GM19193 (cell line): ENCODE data around the gene PRELID2.

Source experiments
- POLR2A ChIP-seq: IDR thresholded peaks from 4 replicates; pipeline ENCODE4 v1.6.1; 2011; ENCODE audit not compliant: insufficient read depth, insufficient read length; ENCODE audit errors: extremely low read depth

The PRELID2 gene

GRCh38 chr5:145778144-145778900 is 56.8 kb downstream of the PRELID2 start:
- TF ChIP-seq POLR2A = no peak

DNA sequence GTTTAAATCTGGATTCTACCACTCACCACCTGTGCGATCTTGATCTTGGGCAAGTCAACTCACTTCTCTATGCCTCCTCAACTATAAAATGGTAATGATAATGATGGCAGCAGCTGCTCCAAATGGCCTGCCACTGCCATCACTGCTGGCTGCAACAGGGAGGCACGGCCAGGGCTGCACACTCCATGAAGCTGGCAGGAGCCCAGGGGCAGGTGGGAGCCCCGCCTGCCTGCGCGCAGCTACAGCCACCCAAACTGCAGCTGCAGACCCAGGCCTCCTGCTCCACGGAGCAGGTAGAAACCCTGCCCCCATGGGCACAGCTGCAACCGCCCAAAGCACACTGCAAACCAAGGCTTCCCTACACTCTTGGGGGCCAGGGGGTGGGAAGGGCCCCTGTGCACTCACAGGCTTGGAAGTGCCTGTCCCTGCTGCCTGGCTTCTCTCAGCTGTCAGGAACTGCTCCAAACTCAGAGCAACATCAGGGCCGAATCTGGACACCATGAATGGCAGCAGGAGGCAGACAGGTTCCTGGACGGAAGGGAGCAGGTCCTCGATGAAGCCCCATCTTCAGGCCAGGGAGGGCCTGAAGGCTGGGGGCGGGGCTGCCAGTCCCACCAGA is 57.6 kb downstream of the PRELID2 start:
- no peak for TF ChIP-seq POLR2A

DNA sequence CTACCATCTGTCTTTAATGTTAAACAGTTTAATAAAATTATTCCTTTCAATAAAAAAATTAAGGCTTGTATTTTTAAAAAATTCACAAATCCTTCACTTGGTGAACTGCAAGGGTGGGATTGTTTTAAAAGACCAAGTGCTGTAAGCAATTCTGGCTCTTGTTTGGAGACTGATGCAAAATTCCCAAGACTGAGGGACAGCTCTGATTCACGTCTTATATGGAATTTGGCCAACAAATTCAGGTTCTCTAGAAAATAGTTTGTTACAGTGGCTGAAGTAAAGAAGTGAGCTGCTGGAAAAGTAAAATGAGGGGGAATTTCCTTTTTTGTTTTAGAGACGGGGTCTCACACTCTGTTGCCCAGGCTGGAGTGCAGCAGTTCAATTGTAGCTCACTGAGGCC is 58.3 kb downstream of the PRELID2 start:
- no peak for TF ChIP-seq POLR2A

DNA sequence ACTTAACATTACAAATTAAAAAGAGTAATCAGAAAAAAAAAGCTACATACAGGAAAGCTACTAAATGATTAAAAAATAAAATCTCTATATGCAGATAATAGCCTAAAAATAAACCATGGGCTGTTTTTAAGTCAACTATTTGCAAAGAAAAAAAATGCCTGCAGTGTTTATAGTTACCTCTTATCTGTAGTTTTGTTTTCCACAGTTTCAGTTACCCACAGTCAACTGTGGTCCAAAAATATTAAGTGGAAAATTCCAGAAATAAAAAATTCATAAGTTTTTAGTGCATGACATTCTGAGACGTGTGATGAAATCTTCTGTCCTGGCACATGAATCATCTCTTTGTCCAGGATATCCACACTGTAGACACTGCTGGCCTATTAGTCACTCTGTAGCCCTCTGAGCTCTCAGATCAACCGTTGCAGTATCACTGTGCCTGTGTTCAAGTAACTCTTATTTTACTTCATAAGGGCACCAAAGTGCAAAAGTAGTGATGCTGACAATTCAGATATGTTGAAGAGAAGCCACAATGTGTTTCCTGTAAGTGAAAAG is 59.2 kb downstream of the PRELID2 start:
- no peak for TF ChIP-seq POLR2A

DNA sequence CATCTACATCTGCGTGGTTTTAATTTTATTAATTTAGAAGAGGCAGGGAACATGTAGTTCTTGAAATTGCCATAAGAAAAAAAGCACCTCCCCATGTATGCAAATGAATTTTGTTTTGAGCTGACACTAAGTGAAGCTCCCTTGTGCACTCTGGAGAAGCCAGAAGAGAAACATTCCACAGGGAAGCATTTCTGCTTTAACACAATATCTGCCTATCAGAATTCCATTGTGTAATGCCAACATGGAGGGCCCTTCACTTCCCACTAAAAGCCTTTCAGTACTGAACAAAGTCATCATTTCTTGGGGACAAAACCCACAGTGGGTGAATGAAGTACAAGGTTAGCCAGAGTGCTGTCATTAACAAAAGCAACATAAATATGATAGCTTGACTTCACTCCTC is 59.7 kb downstream of the PRELID2 start:
- TF ChIP-seq POLR2A = no peak

GRCh38 chr5:145774442-145774841 is 60.7 kb downstream of the PRELID2 start:
- TF ChIP-seq POLR2A = no peak

DNA sequence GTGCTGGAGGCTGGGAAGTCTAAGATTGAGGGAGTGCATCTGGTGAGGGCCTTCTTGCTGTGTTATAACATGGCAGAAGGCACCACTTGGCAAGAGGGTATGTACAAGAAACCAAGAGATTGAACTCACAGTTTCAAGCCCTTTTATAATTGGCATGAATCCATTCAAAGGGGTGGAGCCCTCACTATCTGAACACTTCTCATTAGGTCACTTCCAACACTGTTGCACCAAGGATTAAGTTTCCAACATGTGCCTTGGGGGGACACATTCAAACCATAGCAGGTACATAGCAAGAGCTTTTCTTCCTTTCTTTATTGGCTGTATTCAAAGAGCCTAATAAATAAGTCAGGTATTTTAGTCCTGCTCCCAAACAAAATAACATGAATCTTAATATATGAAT is 62.7 kb downstream of the PRELID2 start:
- no peak for TF ChIP-seq POLR2A

DNA sequence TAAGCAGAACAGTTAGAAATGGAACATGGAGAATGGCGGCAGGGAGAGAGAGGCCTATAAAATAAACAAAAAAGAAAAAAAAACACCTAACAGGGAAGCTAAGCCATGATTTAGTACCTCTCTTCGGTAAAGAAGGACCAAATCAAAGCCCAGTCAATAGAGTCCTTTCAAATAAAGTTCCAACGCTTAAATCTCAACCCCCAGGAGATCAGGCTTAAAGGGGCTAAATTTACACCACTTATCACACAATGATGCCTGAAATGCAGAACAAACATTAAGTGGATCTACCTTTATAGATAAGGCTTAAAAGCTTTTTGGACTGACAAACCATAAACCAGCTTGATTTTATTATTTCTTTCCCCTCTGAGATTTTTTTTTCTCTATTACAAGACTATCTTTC is 66.3 kb downstream of the PRELID2 start:
- no peak for TF ChIP-seq POLR2A

DNA sequence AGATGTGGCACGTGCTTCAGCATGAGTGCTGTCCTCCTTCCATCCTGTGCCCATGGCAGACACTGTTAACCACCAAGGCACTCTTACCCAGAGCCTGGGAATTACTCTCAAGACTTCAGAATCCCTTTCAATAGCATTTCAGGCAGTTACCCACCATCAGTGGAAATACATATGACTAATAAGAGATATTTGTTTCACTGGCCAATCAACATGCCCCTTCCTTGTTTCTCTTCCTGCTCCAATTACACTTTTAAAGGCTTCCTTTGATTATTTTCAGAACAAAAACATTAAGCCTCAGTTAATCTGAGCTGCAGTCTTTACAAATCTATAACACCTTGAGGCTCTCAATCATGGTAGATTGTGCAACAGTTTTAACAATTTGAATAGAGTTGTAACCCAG is 70.8 kb downstream of the PRELID2 start:
- TF ChIP-seq POLR2A = no peak

- TF ChIP-seq POLR2A = no peak
Measured at GRCh38 chr5:145762833-145763232, 72.3 kb downstream of the PRELID2 start.

DNA sequence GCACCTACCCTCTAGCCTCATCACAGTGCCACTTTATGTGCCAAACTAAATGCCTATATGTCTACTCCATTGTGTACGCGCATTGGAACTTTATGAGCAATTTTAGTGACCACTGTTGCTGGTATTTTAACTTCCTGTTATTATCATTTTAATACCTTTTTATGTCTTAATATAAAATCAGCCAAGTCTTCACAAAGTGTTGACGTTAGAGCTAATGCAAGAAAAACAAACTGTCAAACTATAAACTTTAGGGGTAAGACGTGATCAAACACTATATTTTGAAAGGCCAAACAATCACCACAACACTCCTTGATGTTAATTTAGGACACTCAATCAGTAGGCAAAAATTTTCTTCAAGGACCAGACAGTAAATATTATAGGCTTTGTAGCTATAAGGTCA is 73.9 kb downstream of the PRELID2 start:
- TF ChIP-seq POLR2A = no peak

- TF ChIP-seq POLR2A = no peak
Measured at GRCh38 chr5:145760660-145761059, 74.5 kb downstream of the PRELID2 start.

DNA sequence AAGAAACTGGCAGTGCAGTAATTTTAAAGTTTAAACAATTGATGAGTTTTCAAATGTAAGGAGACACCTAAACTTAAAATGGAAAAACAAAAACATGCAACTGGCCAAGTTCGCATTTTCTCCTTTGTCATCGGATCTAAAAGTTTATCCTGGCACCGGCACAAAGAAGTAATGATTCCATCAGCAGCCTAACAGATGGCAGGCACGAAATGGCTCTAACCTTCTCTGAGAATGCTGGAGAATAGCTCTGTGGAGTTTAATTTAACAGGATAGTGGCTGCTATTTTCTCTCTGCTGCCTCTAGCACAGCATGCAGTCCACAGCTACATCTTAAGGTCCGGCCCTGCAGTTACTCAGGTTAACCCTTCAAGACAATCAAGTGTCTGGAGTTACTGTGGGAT is 82.2 kb downstream of the PRELID2 start:
- no peak for TF ChIP-seq POLR2A

DNA sequence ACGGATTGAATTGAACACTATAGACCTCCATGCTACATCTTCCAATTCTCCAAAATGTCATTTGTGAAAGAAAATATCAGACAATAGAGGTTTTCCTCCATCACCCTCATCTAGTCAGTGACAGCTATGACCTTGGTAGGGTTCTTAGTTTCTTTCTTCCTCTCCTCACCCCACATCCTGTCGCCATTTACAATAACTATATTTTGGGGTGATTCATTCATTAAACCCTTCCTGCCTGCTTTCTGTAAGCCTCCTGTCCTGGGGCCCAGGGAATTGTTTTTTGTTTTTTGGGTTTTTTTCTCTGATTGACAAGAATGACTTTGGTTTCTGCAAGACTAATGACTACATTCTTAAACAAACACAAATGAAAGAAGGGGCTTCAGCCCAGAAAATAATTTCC is 82.6 kb downstream of the PRELID2 start:
- TF ChIP-seq POLR2A = no peak

GRCh38 chr5:145750199-145750598 is 84.9 kb downstream of the PRELID2 start:
- TF ChIP-seq POLR2A = no peak

DNA sequence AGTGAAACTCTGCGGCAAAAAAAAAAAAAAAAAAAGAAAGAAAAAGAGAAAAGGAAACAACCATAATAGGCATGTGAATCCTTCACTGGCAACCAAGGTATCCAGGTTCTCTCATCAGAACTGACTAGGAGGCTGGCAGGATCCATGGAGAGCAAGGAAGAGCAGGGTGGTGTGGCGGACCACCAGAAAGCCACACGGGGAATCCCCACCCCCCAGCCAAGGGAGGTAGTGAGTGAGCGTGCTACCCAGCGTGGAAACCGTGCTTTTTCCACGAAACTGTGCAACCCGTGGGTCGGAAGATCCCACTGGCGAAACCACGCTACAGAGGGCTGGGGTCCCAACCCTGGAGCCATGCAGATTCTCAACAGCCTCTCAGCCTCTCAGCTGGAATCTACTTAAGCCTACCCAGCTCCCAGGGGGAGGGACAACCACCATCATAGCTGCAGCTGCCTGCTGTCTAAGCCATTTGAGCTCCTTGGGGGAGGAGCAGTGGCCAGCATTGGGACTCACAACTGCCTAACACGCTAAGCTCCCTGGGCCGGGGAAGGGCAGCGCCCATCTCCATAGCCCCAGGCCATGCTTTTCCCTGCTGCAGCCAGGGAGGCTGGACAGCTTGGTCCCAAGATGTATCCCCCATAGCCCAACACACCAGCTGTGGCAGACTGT is 91.6 kb downstream of the PRELID2 start:
- no peak for TF ChIP-seq POLR2A
